Astrocyte of the cerebellum (primary cell): Measurements from ENCODE around the gene TAF10.

Experiments used
- DNase-seq: peaks from one replicate; pipeline ENCODE4 v3.0.0-alpha.2; 2011; ENCODE audit warnings: low read depth
- H3K4me3 ChIP-seq: 2 replicates; pipeline ENCODE4 v1.5.1; 2011; ENCODE audit warnings: mild to moderate bottlenecking, low read depth, low read length, moderate library complexity
- CTCF ChIP-seq: IDR thresholded peaks from 2 replicates; pipeline ENCODE4 v1.5.1; 2012; ENCODE audit warnings: low read length, low read depth, moderate library complexity, mild to moderate bottlenecking; ENCODE audit errors: missing control alignments
- in situ Hi-C: cut with HindIII; loops from 2 replicates; pipeline ENCODE4 v1.10.0; 2017; ENCODE audit warnings: low sequenced_read_pairs

TAF10 gene

GRCh38 chr11:6615882-6616585 lies 4.0 kb upstream of the TAF10 start:
- no peak for DNase-seq
- H3K4me3 ChIP-seq = no peak overlapping the region
- no peak for TF ChIP-seq CTCF
- in situ Hi-C loops = no loop called here

GRCh38 chr11:6615046-6615445 lies 3.0 kb upstream of the TAF10 start:
- in situ Hi-C loops = no loop called here
- no peak for DNase-seq
- no peak overlapping the region for H3K4me3 ChIP-seq
- no peak for TF ChIP-seq CTCF

- no peak for TF ChIP-seq CTCF
Observed at GRCh38 chr11:6614446-6614845, 2.4 kb upstream of the TAF10 start.

GRCh38 chr11:6613496-6613895 lies 1.5 kb upstream of the TAF10 start:
- no peak overlapping the region for H3K4me3 ChIP-seq
- in situ Hi-C loops = no loop called here
- DNase-seq = no peak
- no peak for TF ChIP-seq CTCF

More at GRCh38 chr11:6614446-6614845, 2.4 kb upstream of the TAF10 start:
- no peak for DNase-seq
- in situ Hi-C loops = no loop called here
- H3K4me3 ChIP-seq = no peak overlapping the region

- in situ Hi-C loops = no loop called here
- TF ChIP-seq CTCF = no peak
- DNase-seq = no peak
- peak overlapping the region; percentile 77 for H3K4me3 ChIP-seq
Observed at GRCh38 chr11:6611963-6612212, 128 bp downstream of the TAF10 start.

- DNase-seq = no peak
- in situ Hi-C loops = no loop called here
- TF ChIP-seq CTCF = no peak
- H3K4me3 ChIP-seq = peak overlapping the region; percentile 77
Observed at GRCh38 chr11:6611092-6611962, 689 bp downstream of the TAF10 start.
